Ovary (tissue), 9 donors: ENCODE measurements around the gene RIC3. TPM values are rescaled to one million over a fixed set of nuclear protein-coding genes. Genes with fewer than 3 reads are reported as not detected.

Experiments used
- DNase-seq, 5 donors: peaks; one replicate each; pipeline ENCODE4 v3.0.0-alpha.2; 2019 to 2020
- H3K27ac ChIP-seq, 2 donors: fragments of 200-600 bp; one replicate each; pipeline versions ENCODE4 v1.5.1 to v1.8.0; 2019 to 2022
- H3K27me3 ChIP-seq: fragments of 200-600 bp; one replicate; pipeline ENCODE4 v1.8.0; 2022
- H3K36me3 ChIP-seq: fragments of 200-600 bp; sonication (generic); one replicate; pipeline ENCODE4 v1.5.1; 2019
- H3K4me1 ChIP-seq: one replicate; pipeline ENCODE4 v1.8.1; 2013; ENCODE audit warnings: mild to moderate bottlenecking, moderate library complexity; ENCODE audit not compliant: insufficient read depth
- H3K4me3 ChIP-seq: fragments of 200-600 bp; sonication (generic); one replicate; pipeline ENCODE4 v1.5.1; 2017
- H3K9me3 ChIP-seq, 2 donors: fragments of 200-600 bp in 1 of 2; sonication (generic) in 1 of 2; one replicate each; pipeline versions ENCODE4 v1.5.1 to v1.8.1; 2013 to 2019; ENCODE audit warnings: mild to moderate bottlenecking in 1 of 2, moderate library complexity in 1 of 2
- EP300 ChIP-seq: sonication (generic); formaldehyde crosslinking; IDR thresholded peaks from one replicate; pipeline ENCODE4 v1.6.1; 2017; ENCODE audit warnings: antibody characterized with exemption
- POLR2A ChIP-seq: fragments of 450-650 bp; IDR thresholded peaks from one replicate; pipeline ENCODE4 v1.6.1; 2017; ENCODE audit warnings: antibody characterized with exemption, mild to moderate bottlenecking, moderate library complexity
- WGBS, 3 donors: extraction: QIAGEN DNeasy Blood & Tissue Kit in 1 of 3; methylation state at CpG; one replicate each; pipeline versions ENCODE4 v1.1.5 to v1.1.7; 2013 to 2017; 5-methylcytosine and 5-hydroxymethylcytosine counted together
- intact Hi-C, 4 donors: fragments of 100-400 bp; cut with DNase I; formaldehyde crosslinking; loops; one replicate each; pipeline versions ENCODE4 v1.11.0 to v1.15.1; 2022 to 2023
- polyA plus RNA-seq, 2 donors: library from polyadenylated mRNA; stranded (reverse); fragments of 200-250 nt in 1 of 2; fragments of 350-450 nt in 1 of 2; fragmentation: Illumina TruSeq in 1 of 2; extraction: RNeasy Lipid Tissue Mini Kit (QIAGEN cat#74804) in 1 of 2; gene quantifications; one replicate each; pipeline ENCODE4 v1.2.3, GENCODE V29; 2013 to 2014
- total RNA-seq, 7 donors: library from RNA; depleted of rRNA in 2 of 7; stranded (reverse); fragments of >200 nt in 2 of 7; fragmentation: NEBNext Ultra II Directional in 3 of 7; extraction: Animal tissue kit (Norgen Biotek cat#: 25700) in 3 of 7; gene quantifications; one replicate each; pipeline versions ENCODE4 v1.1.0 to v1.2.4, GENCODE V29; 2016 to 2023
- TF ChIP-seq, protein P1 (sequence below), 3 donors: fragments of 450-650 bp in 2 of 3; fragments of 200-600 bp in 1 of 3; IDR thresholded peaks; one replicate each; pipeline versions ENCODE4 v1.5.1 to v1.8.0; 2016 to 2022; ENCODE audit warnings: antibody characterized with exemption in 3 of 3, mild to moderate bottlenecking in 1 of 3
- donor health status: DM: no; HTN: no; CAD: no; lungs with moderate emphysema.
- donor health status: DM: no; HTN: no; CAD: no.
- donor health status: Bipolar disorder and iron deficiency.
- donor health status: DM: yes; HTN: yes; CAD: no.
- donor health status: DM: no; HTN: no; CAD: no.
- donor health status: DM: yes; HTN: yes; CAD: no.

RIC3 gene
- total and polyA plus RNA-seq, 9 donors: 10.6 to 31.4 (median 26.3) TPM

DNA sequence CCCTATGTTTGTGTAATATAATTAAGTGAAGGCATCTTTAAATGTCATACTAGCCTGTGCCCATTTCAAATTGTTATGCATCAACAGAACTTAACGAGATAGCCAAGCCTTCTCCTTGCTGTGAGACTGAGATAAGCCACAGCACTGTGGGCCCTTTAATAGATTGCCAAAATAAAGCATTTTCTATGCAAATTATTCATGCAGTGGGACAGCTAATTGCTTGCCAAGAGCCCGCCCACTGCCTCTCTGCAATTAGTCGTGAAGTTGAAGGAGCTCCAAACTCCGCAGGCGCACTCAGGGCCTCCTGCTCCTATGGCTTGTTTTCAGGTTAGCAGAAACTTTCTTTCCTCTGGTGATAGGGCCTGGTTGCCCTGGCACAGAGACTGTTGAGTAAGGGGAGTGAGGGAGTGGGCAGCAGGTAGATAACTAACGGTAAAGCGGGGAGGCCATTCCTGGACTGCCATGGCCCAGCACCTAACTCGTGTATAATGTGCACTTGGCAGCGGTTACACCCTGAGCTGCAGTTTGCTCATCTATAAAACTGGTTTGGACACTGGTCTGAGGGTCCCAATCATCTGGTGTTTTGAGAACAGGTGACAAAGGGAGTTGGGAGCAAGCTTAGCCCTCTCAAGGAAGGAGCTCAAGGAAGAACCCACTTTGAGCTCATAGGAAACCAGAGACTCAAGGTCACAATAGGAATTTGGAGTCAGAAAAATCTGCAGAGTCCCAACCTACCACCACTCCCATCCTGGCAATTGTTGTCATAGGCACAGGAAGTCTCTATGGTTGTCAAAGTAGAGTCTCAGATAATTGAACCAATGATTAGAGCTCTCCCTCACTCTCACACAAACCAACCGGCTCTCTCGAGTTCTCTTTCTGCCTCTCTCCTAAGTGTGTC is 33.9 kb upstream of the RIC3 start:
- DNase-seq: no peak
- Histone ChIP-seq H3K9me3 (no peaks in the 10 kb centered on the region), H3K36me3 (no peaks in the 10 kb centered on the region), H3K4me3 (no peak overlapping the region), H3K27me3 (no peaks in the 10 kb centered on the region), H3K27ac (no peak overlapping the region), H3K4me1 (no peaks in the 10 kb centered on the region)
- TF ChIP-seq, protein P1, sequence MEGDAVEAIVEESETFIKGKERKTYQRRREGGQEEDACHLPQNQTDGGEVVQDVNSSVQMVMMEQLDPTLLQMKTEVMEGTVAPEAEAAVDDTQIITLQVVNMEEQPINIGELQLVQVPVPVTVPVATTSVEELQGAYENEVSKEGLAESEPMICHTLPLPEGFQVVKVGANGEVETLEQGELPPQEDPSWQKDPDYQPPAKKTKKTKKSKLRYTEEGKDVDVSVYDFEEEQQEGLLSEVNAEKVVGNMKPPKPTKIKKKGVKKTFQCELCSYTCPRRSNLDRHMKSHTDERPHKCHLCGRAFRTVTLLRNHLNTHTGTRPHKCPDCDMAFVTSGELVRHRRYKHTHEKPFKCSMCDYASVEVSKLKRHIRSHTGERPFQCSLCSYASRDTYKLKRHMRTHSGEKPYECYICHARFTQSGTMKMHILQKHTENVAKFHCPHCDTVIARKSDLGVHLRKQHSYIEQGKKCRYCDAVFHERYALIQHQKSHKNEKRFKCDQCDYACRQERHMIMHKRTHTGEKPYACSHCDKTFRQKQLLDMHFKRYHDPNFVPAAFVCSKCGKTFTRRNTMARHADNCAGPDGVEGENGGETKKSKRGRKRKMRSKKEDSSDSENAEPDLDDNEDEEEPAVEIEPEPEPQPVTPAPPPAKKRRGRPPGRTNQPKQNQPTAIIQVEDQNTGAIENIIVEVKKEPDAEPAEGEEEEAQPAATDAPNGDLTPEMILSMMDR (IDR thresholded peaks at IDR 0.05): no peak
- no peak for TF ChIP-seq POLR2A
- TF ChIP-seq EP300: no peak
- WGBS, 3 donors: 64 to 76% (median 70%) methylated on average over 11 of the region's 11 CpGs
- intact Hi-C loops: no loop called here

DNA sequence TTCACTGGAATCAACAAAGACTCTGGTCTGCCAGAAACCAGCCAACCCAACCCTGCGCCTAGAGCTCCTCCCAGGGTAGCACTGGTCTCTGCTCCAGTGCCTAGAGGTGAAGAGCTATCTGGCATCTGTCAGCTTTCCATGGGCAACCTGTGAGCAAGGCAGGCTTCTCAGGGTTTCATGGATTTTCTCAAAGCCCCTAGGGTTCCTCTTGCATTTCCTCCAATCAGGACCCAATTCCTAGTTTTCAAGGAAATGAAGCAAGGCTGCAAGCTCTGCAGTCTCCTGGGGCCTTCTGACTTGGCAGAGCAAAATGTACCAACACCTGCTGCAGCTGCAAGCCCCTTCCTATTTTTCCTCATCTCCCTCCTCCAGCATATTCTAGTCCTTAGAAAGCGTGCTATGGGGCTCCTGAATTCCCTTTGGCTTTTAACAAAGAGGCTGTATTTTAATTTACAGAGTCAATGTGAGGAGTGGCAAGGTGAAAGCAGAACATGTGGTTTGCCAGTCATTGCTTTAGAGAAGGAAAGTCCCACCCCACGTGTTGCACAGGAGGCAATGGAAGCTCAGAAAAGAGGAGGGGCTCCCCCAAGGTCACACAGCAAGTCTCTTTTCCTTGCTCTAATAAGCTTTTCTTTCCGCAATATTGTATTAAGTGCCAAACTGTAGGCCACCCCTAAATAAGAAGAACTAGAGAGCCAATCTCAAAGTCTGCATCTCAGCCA is 33.0 kb upstream of the RIC3 start:
- Histone ChIP-seq H3K27me3 (no peaks in the 10 kb centered on the region), H3K4me1 (no peaks in the 10 kb centered on the region), H3K4me3 (no peak overlapping the region), H3K27ac (no peak overlapping the region), H3K9me3 (no peaks in the 10 kb centered on the region), H3K36me3 (no peaks in the 10 kb centered on the region)
- WGBS, 3 donors: 47 to 64% (median 49%) methylated on average over 4 of the region's 4 CpGs
- TF ChIP-seq, protein P1 (IDR thresholded peaks at IDR 0.05): no peak
- TF ChIP-seq EP300: no peak
- no peak for DNase-seq
- intact Hi-C loops: no loop called here

- 46 to 56% (median 47%) methylated on average over 2 of the region's 2 CpGs for WGBS, 3 donors
- Histone ChIP-seq H3K4me1 (no peaks in the 10 kb centered on the region), H3K4me3 (no peak overlapping the region), H3K9me3 (no peaks in the 10 kb centered on the region), H3K27ac (no peak overlapping the region), H3K27me3 (no peaks in the 10 kb centered on the region), H3K36me3 (no peaks in the 10 kb centered on the region)
- DNase-seq: no peak
- TF ChIP-seq, protein P1 (IDR thresholded peaks at IDR 0.05): no peak
- no peak for TF ChIP-seq POLR2A
- TF ChIP-seq EP300: no peak
- intact Hi-C loops: no loop called here
Observed at GRCh38 chr11:8199676-8200075, 30.9 kb upstream of the RIC3 start.

DNA sequence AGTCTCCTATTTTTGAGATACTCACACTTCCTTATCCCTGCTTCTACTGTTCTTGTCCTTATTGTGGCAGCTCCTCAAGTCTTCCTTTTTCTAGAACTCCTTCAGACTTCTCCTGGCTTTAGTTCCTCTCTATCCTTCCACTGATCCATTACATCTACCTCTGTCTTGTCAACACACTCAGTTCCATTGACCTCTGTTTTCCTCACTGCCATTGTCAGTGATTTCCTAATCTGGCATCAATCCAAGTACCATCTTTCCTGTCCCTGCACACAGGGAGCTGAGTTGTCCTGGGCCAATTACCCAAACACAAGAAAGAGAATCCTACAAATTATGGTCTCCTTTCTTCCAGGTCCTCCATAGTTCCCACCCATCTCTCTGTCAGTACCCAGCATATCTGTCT is 27.9 kb upstream of the RIC3 start:
- Histone ChIP-seq H3K27me3 (no peaks in the 10 kb centered on the region), H3K9me3 (no peaks in the 10 kb centered on the region), H3K36me3 (no peaks in the 10 kb centered on the region), H3K4me3 (no peak overlapping the region), H3K4me1 (no peaks in the 10 kb centered on the region), H3K27ac (no peak overlapping the region)
- no peak for DNase-seq
- intact Hi-C loops: no loop called here
- TF ChIP-seq POLR2A: no peak

DNA sequence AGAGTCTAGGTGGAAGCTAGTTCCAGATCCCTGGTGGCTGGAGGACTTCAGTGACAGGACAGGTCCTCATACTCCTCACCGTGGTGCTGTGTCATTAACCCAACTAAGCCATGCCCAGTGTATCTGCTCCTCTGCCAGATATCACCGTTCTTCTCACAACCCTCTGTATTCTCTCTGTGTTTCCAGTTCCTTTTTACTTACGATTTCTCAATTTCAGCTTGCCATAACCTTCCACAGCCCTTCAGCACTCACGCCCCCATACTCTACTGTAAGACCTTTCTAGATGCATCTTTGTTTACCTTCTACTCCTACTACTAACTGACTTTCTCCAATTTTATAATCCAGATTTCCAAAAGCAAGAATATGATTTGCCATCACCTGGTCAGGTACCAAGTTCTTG is 26.1 kb upstream of the RIC3 start:
- no peak for TF ChIP-seq EP300
- TF ChIP-seq, protein P1 (IDR thresholded peaks at IDR 0.05): no peak
- TF ChIP-seq POLR2A: no peak
- Histone ChIP-seq H3K4me3 (no peak overlapping the region), H3K27me3 (no peaks in the 10 kb centered on the region), H3K4me1 (no peaks in the 10 kb centered on the region), H3K36me3 (no peaks in the 10 kb centered on the region), H3K9me3 (no peaks in the 10 kb centered on the region), H3K27ac (no peak overlapping the region)
- WGBS, 3 donors: 69 to 77% (median 70%) methylated on average over 4 of the region's 4 CpGs
- DNase-seq: no peak
- intact Hi-C loops: no loop called here
